ENCODE measurements around the gene PALS1.

PALS1 gene

DNA sequence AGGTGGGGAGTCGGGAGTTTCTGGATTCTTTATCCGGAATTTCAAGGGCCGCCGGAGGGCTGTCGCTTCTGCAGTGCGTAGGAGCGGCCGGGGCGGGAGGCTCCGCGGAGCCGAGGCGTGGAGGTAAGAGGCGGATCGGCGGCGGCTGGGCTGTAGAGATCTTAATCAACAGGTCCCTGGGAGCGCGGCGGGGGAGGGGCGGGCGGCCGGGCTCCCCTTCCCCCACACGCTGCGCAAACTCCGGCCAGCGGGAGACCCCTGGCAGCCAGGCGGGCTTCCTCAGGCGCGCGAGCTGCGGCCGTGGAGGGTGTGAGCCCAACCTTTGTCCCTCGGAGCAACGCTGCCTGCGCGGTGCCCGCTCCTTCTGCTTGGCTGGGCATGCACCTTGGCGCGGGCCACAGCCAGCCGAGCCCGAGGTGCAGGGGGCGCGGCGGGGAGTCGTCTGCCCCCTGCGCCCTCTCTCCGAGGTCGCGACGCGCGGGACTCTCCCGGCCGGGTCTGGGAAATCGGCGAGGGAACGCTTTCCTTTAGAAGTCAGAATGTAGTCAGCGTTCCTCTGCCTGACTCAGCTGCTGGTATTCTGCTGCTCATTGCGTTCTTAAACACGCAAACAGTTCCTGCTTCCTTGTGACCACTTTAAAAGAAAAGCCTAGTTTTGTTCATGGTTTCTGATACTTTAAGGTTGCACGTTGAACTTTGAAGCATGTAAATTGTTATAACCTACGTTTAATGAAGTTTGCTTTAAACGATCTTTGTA, at the start of gene PALS1:
Gene PALS1 (plus strand): TSS at position 25 of the 757 bp plus-strand sequence. CDS start 37,736 bp downstream, outside the sequence.
- peak; percentile 90 for DNase-seq

DNA sequence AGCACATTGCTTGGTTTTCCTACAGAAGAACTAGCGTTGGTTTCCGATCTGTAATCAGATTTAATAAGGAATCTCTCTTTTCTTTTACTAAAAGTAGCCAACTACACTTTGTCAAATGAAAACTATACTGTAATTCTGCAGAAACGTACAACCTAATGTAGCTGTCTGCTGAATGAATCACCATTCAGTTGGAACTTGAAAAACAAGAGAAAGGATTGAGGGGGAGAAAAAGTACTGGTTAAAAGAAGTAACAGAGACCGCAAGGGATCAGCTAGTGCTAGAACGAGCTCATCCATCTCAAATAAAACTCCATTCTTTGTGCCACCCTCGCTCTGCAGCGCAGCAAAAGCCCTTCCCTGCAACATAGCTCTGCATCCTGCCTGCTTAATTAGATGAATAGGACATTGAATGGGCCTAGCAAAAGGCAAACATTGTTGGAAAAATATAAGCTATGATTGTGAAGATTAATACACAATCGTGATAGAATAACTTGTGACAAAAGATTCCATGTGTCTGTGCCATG, 49.4 kb upstream of the PALS1 start:
- no peak for DNase-seq

- DNase-seq, result no peak
Observed at GRCh38 chr14:67192366-67192765, 48.9 kb upstream of the PALS1 start.

DNA sequence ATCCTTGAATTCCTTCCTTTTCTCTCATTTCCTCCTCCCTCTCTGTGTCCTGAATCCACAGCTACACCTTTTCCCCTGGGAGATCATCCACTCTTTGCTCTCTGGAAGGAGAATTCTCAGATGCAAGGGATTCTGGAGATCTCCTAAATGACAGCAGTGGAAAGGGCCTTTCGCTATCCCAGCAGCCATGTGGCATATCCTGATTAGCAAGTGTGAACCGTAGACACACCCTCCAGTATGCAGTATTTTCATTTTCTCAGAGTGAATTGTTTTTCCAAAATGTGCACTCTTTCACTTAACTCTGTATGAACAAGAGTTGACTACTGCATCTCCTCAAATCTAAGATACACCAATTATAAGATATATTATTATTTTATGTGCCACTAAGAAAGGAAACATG, 46.0 kb upstream of the PALS1 start:
- DNase-seq, result no peak

DNA sequence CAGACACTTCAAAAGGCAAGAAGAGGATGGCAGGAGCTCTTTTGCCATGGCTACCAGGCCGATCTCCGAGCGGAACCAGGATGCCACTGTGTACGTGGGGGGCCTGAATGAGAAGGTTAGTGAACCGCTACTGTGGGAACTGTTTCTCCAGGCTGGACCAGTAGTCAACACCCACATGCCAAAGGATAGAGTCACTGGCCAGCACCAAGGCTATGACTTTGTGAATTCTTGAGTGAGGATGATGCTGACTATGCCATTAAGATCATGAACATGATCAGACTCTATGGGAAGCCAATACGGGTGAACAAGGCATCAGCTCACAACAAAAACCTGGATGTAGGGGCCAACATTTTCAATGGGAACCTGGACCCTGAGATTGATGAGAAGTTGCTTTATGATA, 42.2 kb upstream of the PALS1 start:
- DNase-seq, result no peak

- DNase-seq, result no peak
Observed at GRCh38 chr14:67207810-67208209, 33.4 kb upstream of the PALS1 start.

DNA sequence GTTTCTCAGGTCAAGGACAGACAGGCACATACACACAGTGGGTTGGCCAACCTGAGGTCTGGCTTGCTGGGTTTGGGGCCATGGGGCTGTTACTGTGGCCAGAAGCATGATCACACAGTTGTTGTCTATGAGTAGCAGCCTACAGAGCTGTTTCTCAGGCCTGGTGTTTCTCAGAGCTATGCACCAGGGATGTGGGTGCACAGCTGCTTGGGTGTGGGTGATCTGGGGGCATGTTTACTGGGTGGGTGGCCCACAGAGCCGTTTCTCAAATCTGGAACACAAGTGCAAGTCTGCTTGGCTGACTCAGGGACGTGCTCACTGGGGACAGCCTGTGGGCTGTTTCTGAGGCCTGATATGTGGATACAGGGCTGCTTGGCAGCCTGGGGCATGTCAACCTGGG, 23.1 kb upstream of the PALS1 start:
- no peak for DNase-seq

DNA sequence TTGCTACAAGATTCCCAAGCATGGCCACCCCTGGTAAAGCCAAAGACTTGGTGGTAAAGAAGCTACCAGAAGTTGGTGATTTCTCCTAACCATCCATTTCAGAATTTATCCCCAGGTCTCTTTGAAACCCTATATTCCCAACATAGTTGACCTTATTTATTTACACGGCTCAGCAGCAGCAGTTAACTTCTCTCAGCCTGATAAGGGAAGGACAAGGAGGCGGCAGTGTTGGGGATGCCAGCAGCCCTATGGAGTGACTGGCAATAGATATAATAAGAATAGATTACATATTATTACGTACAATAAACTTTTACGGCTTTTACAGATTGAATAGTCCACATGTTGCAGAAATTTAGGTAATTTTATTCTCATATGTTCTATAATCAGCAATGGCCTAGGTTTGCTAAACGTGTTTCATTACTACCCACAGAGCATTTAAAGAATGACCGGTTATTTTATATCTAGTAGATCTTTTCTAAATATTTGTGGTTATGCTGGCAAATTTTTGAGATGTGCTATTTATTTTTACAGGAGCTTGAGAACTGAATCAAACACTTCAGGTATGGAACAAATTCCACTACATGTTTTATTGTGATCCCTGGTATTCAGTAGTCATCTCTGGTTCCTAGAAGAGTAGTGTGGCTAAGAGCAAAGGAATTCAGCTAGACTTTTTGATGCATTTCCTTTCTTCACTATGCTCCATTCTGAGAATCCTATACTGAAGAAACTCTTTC, 19.8 kb upstream of the PALS1 start:
- no peak for DNase-seq

DNA sequence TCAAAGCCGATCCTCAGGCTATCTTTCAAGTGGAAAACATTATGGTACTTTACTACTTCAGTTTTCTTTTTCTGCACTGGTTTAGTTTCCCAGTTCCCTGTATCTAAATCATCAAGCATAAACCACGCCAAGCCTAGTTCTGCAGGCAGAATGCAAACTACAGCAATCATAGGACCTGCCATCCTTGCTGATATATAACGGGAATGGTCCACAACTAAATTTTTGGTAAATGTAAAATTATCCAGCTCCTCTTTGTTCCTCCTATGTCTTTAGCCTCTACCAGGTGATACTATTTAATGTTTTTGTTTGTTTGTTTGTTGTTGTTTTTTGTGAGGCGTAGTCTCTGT, 19.3 kb upstream of the PALS1 start:
- DNase-seq, result no peak

- DNase-seq, result no peak
Observed at GRCh38 chr14:67225523-67225922, 15.7 kb upstream of the PALS1 start.

GRCh38 chr14:67228325-67228984, 12.8 kb upstream of the PALS1 start:
- DNase-seq, result no peak

GRCh38 chr14:67232066-67232465, 9.2 kb upstream of the PALS1 start:
- DNase-seq, result no peak

DNA sequence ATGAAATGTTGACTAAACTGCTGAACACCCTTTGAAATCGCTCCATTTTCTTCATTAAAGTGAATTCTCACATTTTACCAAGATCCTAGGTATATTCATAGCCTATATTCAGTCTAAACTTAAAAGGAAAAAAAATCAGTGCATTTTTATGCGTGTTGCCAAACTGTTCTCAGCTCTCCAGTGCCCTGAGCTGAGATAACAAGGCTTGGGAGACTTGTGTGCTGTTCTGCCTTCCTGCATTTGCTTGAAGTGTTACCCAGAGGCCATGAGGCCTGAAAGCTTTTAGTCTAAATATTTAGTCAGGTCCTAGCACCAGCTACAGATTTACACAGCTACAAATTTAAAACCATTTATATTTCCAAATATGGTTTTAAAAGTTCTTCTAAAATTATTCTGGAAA, 8.6 kb upstream of the PALS1 start:
- no peak for DNase-seq

DNA sequence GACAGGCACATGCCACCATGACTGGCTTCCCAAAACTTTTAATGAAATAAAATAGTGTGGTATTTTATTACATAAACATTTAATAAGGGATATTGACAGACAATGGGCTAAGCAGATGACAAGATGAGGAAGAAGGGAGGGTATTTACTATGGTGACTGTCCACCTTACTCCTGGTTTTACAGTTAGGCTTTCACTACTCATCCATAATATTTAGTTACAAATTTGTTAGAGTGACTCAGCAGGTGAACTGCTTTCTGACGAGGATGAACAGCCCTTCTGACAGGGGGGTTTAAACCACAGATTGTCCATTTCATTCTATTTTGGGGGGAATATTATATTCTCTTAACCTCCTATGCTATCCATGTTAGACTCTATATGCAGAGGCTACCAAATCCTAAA, 3.6 kb upstream of the PALS1 start:
- DNase-seq, result no peak

DNA sequence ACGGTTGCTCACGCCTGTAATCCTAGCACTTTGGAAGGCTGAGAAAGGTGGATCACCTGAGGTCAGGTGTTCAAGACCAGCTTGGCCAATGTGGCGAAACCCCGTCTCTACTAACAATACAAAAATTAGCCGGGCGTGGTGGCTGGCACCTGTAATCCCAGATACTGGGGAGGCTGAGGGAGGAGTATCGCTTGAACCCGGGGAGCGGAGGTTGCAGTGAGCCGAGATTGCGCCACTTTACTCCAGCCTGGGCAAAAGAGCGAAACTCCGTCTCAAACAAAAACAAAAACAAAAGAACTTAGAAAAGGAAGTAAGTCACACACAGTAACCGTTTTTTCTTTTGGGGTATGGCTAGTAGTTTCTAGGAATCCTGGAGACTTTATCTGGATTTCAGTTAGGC, 1.7 kb upstream of the PALS1 start:
- peak in 1 of 3 donors; percentile 24 for DNase-seq

GRCh38 chr14:67240168-67240932, 885 bp upstream of the PALS1 start:
- DNase-seq, result peak; percentile 56 to 72 (median 56)

GRCh38 chr14:67240978-67241410, 241 bp upstream of the PALS1 start:
- DNase-seq, result peak; percentile 98 to 99 (median 99)

- no peak for DNase-seq
Observed at GRCh38 chr14:67242168-67242420, 859 bp downstream of the PALS1 start.

DNA sequence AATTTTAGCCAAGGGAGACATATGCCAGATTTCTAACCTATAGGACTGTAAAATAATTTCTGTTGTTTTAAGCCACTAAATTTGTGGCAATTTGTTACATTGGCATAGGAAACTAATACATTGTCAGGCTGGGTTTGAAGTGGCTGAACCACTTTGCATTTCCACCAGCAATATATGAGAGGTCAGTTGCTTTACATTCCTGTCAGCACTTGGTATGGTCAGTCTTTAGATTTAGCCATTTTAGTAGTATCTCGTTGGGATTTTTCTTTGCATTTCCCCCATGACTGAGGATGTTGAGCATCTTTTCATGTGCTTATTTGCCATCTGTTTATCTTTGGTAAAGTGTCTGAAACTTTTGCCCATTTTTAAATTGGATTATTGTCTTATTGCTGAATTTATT, 3.9 kb downstream of the PALS1 start:
- no peak for DNase-seq

GRCh38 chr14:67251573-67252226, 10.5 kb downstream of the PALS1 start:
- no peak for DNase-seq

DNA sequence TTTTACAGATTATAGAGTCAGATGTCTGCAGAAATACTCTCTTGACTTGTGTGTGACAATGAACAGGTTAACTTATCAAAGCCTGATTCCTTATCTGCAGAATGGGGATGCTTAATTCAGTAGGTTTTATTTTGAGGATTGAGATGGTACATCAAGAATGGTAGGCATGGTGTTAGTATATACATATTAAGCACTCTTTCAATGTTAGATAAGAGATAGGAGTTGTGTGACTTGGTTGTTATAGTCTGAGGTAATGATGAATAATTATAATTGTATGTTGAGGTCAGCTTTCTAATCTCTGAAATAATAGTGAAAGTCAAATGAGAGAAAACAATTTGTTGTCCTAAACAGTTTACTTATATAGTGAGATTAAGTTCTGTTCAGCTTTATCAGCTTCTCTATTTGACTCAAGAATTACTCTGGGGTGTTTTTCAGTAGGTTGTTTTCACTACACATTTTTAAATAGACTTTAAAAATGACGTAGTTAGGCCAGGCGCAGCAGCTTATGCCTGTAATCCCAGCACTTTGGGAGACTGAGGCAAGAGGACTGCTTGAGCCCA, 11.9 kb downstream of the PALS1 start:
- DNase-seq, result no peak

DNA sequence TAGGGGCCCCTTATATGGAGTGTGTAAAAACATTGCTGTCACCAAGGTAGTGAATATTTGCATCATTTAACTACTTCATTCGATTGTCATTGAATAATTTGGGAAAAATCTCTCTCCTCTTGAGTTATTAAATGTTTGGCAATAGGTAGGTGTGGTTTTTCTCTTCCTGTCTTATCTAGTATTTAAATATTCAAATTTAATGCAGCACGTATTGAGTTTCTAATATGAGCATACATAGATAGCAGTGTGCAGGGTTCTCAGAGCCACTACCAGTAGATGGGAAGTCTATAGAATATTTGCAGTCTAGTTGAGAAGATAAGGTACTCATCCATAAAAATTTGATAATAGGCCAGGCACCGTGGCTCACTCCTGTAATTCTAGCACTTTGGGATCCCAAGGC, 16.7 kb downstream of the PALS1 start:
- no peak for DNase-seq
